SK-N-SH (cell line): ENCODE measurements around the gene DNAL4. TPM values are rescaled to one million over a fixed set of nuclear protein-coding genes. Genes with fewer than 3 reads are reported as not detected.

Experiments
- CTCF ChIA-PET: fragments of 300-600, 350-600 bp; formaldehyde crosslinking; extraction: SDS; loops from one replicate; lab custom pipeline; 2021; lab: Yijun Ruan, JAX
- POLR2A ChIA-PET: fragments of 350-600 bp; sonication (Branson Sonifier 250); formaldehyde crosslinking; extraction: SDS; loops from one replicate; lab custom pipeline; 2020; ENCODE audit warnings: antibody characterized with exemption, inconsistent platforms; lab: Yijun Ruan, JAX
- DNase-seq: peaks from one replicate; pipeline ENCODE4 v3.0.0; 2012
- H2AFZ ChIP-seq: fragments of 200-600 bp; sonication (generic); 2 replicates; pipeline ENCODE4 v1.8.1; 2016; ENCODE audit warnings: antibody characterized with exemption, mild to moderate bottlenecking, low read depth
- H3F3A ChIP-seq: fragments of 200-600 bp; sonication (generic); replicated peaks from 2 replicates; pipeline ENCODE3; 2016; ENCODE audit warnings: antibody characterized with exemption, mild to moderate bottlenecking; ENCODE audit not compliant: insufficient read depth
- H3K27ac ChIP-seq, 2 experiments: fragments of 200-500 bp in 1 of 2; fragments of 200-600 bp in 1 of 2; sonication (Bioruptor generic) in 1 of 2; sonication (generic), shearing (Covaris generic) in 1 of 2; 2 replicates each; pipeline versions ENCODE4 v1.5.1 to v1.6.1; 2014 to 2016; ENCODE audit warnings: low read depth in 2 of 2, inconsistent platforms in 1 of 2, low read length in 1 of 2, mild to moderate bottlenecking in 1 of 2, mixed read lengths in 1 of 2
- H3K27me3 ChIP-seq: fragments of 200-600 bp; sonication (generic), shearing (Covaris generic); 2 replicates; pipeline ENCODE4 v1.6.1; 2016; ENCODE audit warnings: mixed run types; ENCODE audit not compliant: insufficient read depth
- H3K36me3 ChIP-seq, 2 experiments: fragments of 200-500 bp in 1 of 2; fragments of 200-600 bp in 1 of 2; sonication (Bioruptor generic) in 1 of 2; sonication (generic) in 1 of 2; replicated peaks in 1 of 2; 2 replicates each; pipeline versions ENCODE3 to v1.5.1; 2014 to 2016; ENCODE audit warnings: low read length in 1 of 2, mild to moderate bottlenecking in 1 of 2; ENCODE audit not compliant: insufficient read depth in 2 of 2, control insufficient read depth in 1 of 2
- H3K4me1 ChIP-seq, 2 experiments: fragments of 200-500 bp in 1 of 2; fragments of 200-600 bp in 1 of 2; sonication (Bioruptor generic) in 1 of 2; sonication (generic), shearing (Covaris generic) in 1 of 2; 2 replicates each; pipeline versions ENCODE4 v1.5.1 to v1.6.1; 2014 to 2016; ENCODE audit warnings: low read depth in 1 of 2, low read length in 1 of 2, mixed run types in 1 of 2; ENCODE audit not compliant: insufficient read depth in 2 of 2, control insufficient read depth in 1 of 2
- H3K4me2 ChIP-seq: fragments of 200-600 bp; sonication (generic), shearing (Covaris generic); 2 replicates; pipeline ENCODE4 v1.6.1; 2017; ENCODE audit warnings: mixed run types
- H3K4me3 ChIP-seq, 2 experiments: fragments of 200-500 bp in 1 of 2; fragments of 200-600 bp in 1 of 2; sonication (Bioruptor generic) in 1 of 2; sonication (generic), shearing (Covaris generic) in 1 of 2; 2 replicates each; pipeline versions ENCODE4 v1.5.1 to v1.8.1; 2014 to 2016; ENCODE audit warnings: low read depth in 2 of 2, inconsistent platforms in 1 of 2, low read length in 1 of 2, mild to moderate bottlenecking in 1 of 2, mixed read lengths in 1 of 2, moderate library complexity in 1 of 2
- H3K79me2 ChIP-seq: fragments of 200-600 bp; sonication (generic); 2 replicates; pipeline ENCODE4 v1.8.1; 2017; ENCODE audit warnings: mild to moderate bottlenecking; ENCODE audit not compliant: insufficient read depth
- H3K9ac ChIP-seq: fragments of 200-600 bp; sonication (generic); 2 replicates; pipeline ENCODE4 v1.6.1; 2017; ENCODE audit warnings: mixed run types
- H3K9me2 ChIP-seq: fragments of 200-600 bp; sonication (generic); 2 replicates; pipeline ENCODE4 v1.6.1; 2017; ENCODE audit warnings: mixed run types
- H3K9me3 ChIP-seq: fragments of 200-600 bp; sonication (generic); 2 replicates; pipeline ENCODE4 v1.6.1; 2017; ENCODE audit warnings: mixed run types, mild to moderate bottlenecking, moderate library complexity
- H4K20me1 ChIP-seq: fragments of 200-600 bp; sonication (generic); 2 replicates; pipeline ENCODE4 v1.6.1; 2017; ENCODE audit warnings: mild to moderate bottlenecking, mixed run types; ENCODE audit not compliant: insufficient read depth
- EP300 ChIP-seq, 2 experiments: IDR thresholded peaks; 2 replicates each; pipeline versions ENCODE4 v1.4.0 to v1.6.1; 2012; ENCODE audit warnings: borderline replicate concordance in 1 of 2, low read depth in 1 of 2, low read length in 1 of 2
- GATA2 ChIP-seq: sonication (generic); formaldehyde crosslinking; IDR thresholded peaks from 2 replicates; pipeline ENCODE4 v1.5.0; 2020; ENCODE audit warnings: mild to moderate bottlenecking, missing genetic modification reagents
- MAX ChIP-seq: IDR thresholded peaks from 2 replicates; pipeline ENCODE4 v1.4.0; 2012; ENCODE audit warnings: low read depth
- MEF2A ChIP-seq: IDR thresholded peaks from 2 replicates; pipeline ENCODE4 v1.4.0; 2012; ENCODE audit warnings: low read depth, borderline replicate concordance
- MXI1 ChIP-seq: IDR thresholded peaks from 2 replicates; pipeline ENCODE4 v1.6.1; 2012; ENCODE audit warnings: mild to moderate bottlenecking, low read depth, low read length, improper control_type of control experiment
- PBX3 ChIP-seq: IDR thresholded peaks from 2 replicates; pipeline ENCODE4; 2012
- RCOR1 ChIP-seq: fragments of 150-350 bp; IDR thresholded peaks from 2 replicates; pipeline ENCODE4 v1.6.1; 2017; ENCODE audit warnings: antibody characterized with exemption, low read length
- TAF1 ChIP-seq: IDR thresholded peaks from 2 replicates; pipeline ENCODE4 v1.6.1; 2012; ENCODE audit warnings: low read depth, mild to moderate bottlenecking, low read length, moderate library complexity, borderline replicate concordance
- TCF12 ChIP-seq: IDR thresholded peaks from 2 replicates; pipeline ENCODE4 v1.4.0; 2012
- USF1 ChIP-seq: IDR thresholded peaks from 2 replicates; pipeline ENCODE4 v1.4.0; 2012; ENCODE audit warnings: low read depth, borderline replicate concordance
- YY1 ChIP-seq: IDR thresholded peaks from 2 replicates; pipeline ENCODE4 v1.4.0; 2012; ENCODE audit warnings: low read depth, mild to moderate bottlenecking
- WGBS: methylation state at CpG from one replicate; pipeline ENCODE4 v1.1.6; 2017; ENCODE audit warnings: low lambda C conversion rate; 5-methylcytosine and 5-hydroxymethylcytosine counted together
- polyA plus RNA-seq, 3 experiments: library from polyadenylated mRNA; depleted of rRNA; stranded (reverse); fragments of >200 nt; gene quantifications; 2 replicates each; pipeline ENCODE4 v1.2.3, GENCODE V29; 2012

Gene DNAL4
- polyA plus RNA-seq, 1 of the 3 experiments (the other 2 are of a cell fraction): 15.1 TPM

- peak; percentile 55 for DNase-seq
- Histone ChIP-seq H3K27ac (peak overlapping the region; percentile 61 to 87; a peak in 3 of 4 replicates), H3K4me1 (peaks cover 14 to 35% of the 10 kb centered on the region in 2 experiments; a peak in 3 of 4 replicates), H2AFZ (no peak overlapping the region), H3F3A (peaks cover 3% of the 10 kb centered on the region), H3K9me2 (no peaks in the 10 kb centered on the region), H3K9me3 (no peaks in the 10 kb centered on the region), H3K36me3 (no peaks in the 10 kb centered on the region), H3K9ac (0 out of 2 replicates have a peak overlapping the region, but pooled peaks have one; percentile 14), H4K20me1 (no peaks in the 10 kb centered on the region), H3K4me2 (peak overlapping the region; percentile 67), H3K4me3 (no peak overlapping the region), H3K27me3 (no peaks in the 10 kb centered on the region), H3K79me2 (peaks cover 5% of the 10 kb centered on the region; the same call in 1 of the 2 replicates)
- WGBS: 24% methylated on average over 4 of the region's 6 CpGs
- TF ChIP-seq GATA2 (CRISPR knock-in tag): 0 out of 2 replicates have a peak, but pooled peaks have one; percentile 26
- TF ChIP-seq TCF12: no peak
- POLR2A ChIA-PET: no interaction called here
- CTCF ChIA-PET: interaction anchor here (1.3 to 1.4 kb wide), 2 partner anchors 20 to 54 kb away, joined by 4 read pairs; no protein-coding TSS in a partner anchor
These were observed 5.1 kb downstream of the DNAL4 start for GRCh38 chr22:38788846-38789245.

- ChIA-PET POLR2A (no interaction called here), CTCF (interaction anchor here (0.7 to 7.7 kb wide), 3 partner anchors 19 to 65 kb away, joined by 3 to 47 read pairs (median 4); no protein-coding TSS in a partner anchor)
- Histone ChIP-seq H2AFZ (no peak overlapping the region), H3K27ac (peak overlapping the region; percentile 61 to 87), H3K36me3 (no peaks in the 10 kb centered on the region), H3K4me2 (peak overlapping the region; percentile 67), H3K79me2 (peaks cover 3% of the 10 kb centered on the region; the same call in 1 of the 2 replicates), H3K27me3 (no peaks in the 10 kb centered on the region), H4K20me1 (no peaks in the 10 kb centered on the region), H3K9me3 (no peaks in the 10 kb centered on the region), H3K4me3 (no peak overlapping the region), H3K9ac (0 out of 2 replicates have a peak overlapping the region, but pooled peaks have one; percentile 14), H3K9me2 (no peaks in the 10 kb centered on the region), H3K4me1 (peaks cover 14 to 36% of the 10 kb centered on the region in 2 experiments; a peak in 3 of 4 replicates), H3F3A (peaks cover 3% of the 10 kb centered on the region)
- peak; percentile 59 for DNase-seq
- 44% methylated on average over 12 of the region's 16 CpGs for WGBS
- 0 out of 4 replicates have a peak, but pooled peaks of 1 of the 2 experiments have one; percentile 22 for TF ChIP-seq EP300 (IDR thresholded peaks at IDR 0.05; ENCODE audit: borderline replicate concordance in 1 of 2, low read depth in 1 of 2, low read length in 1 of 2)
- TF ChIP-seq RCOR1: 0 out of 2 replicates have a peak, but pooled peaks have one; percentile 15
- TF ChIP-seq MEF2A: no peak
- TF ChIP-seq MAX: peak; percentile 81
- peak; percentile 37; the same call in 1 of the 2 replicates for TF ChIP-seq GATA2 (CRISPR knock-in tag)
- TF ChIP-seq MXI1: peak; percentile 90
- peak; percentile 29; the same call in 1 of the 2 replicates for TF ChIP-seq TCF12
- 0 out of 2 replicates have a peak, but pooled peaks have one; percentile 18 for TF ChIP-seq PBX3
- 0 out of 2 replicates have a peak, but pooled peaks have one; percentile 31 for TF ChIP-seq USF1
- TF ChIP-seq TAF1: no peak
- no peak for TF ChIP-seq YY1
These were observed 5.7 kb downstream of the DNAL4 start for GRCh38 chr22:38788021-38788816.
